ENCODE measurements around the gene RMC1. TPM values are rescaled to one million over a fixed set of nuclear protein-coding genes. Genes with fewer than 3 reads are reported as not detected.

Gene RMC1
- total RNA-seq, 1 experiment from 2014 or later: 38.4 TPM

GRCh38 chr18:23502516-23503037 is 734 bp upstream of the RMC1 start:
- no peaks in the 10 kb centered on the region for H3K9me2 ChIP-seq (ENCODE audit: insufficient read depth)
- TF ChIP-seq MAX (IDR thresholded peaks at IDR 0.05) (no peak), FOSL1 (IDR thresholded peaks at IDR 0.05; ENCODE audit: low read depth) (no peak), EGR1 (IDR thresholded peaks at IDR 0.05; ENCODE audit: low read depth) (no peak), EZH2phosphoT487 (IDR thresholded peaks at IDR 0.05; ENCODE audit: borderline replicate concordance) (no peak), SIN3A (IDR thresholded peaks at IDR 0.05; ENCODE audit: low read depth) (no peak), POLR2A (IDR thresholded peaks at IDR 0.05; ENCODE audit: borderline replicate concordance, extremely low read depth, insufficient read depth, insufficient read length) (no peak), SP1 (IDR thresholded peaks at IDR 0.05; ENCODE audit: low read depth) (no peak), CTCF (IDR thresholded peaks at IDR 0.05 in 2 of 3, conservative IDR thresholded peaks at IDR 0.05 in 1 of 3; ENCODE audit: borderline replicate concordance in 1 of 3, insufficient read depth in 1 of 3, low read depth in 2 of 3, low read length in 2 of 3) (no peak), SRF (IDR thresholded peaks at IDR 0.05; ENCODE audit: low read depth) (no peak), ZNF274 (IDR thresholded peaks at IDR 0.05; ENCODE audit: low read depth, low read length) (no peak), ZFX (IDR thresholded peaks at IDR 0.05) (no peak), REST (IDR thresholded peaks at IDR 0.05; ENCODE audit: low read depth) (no peak), ZBTB33 (IDR thresholded peaks at IDR 0.05; ENCODE audit: extremely low read depth, insufficient replicate concordance, low read length) (no peak), EZH2 (IDR thresholded peaks at IDR 0.05) (no peak)
- H3K27ac ChIP-seq (ENCODE audit: low read depth, low read length): peak overlapping the region; percentile 46; the same call in 1 of the 2 replicates
- peak overlapping the region; percentile 93 for H3K4me2 ChIP-seq (ENCODE audit: low read length)
- BruUV-seq (replicated peaks): TSS peak; percentile 90
- peak overlapping the region; percentile 81 for H3K9ac ChIP-seq (ENCODE audit: low read length)
- intact Hi-C loops (cut with micrococcal nuclease): loop anchor here (5.0 to 10.0 kb wide), 2 partner anchors 370 to 708 kb away; no protein-coding TSS in a partner anchor
- peaks cover 0 to 7% of the 10 kb centered on the region in 2 experiments; a peak in 1 of 4 replicates for H3K36me3 ChIP-seq (ENCODE audit: control insufficient read depth in 1 of 2, insufficient read depth in 2 of 2, low read length in 2 of 2)
- ChIA-PET RAD21 (ENCODE audit: low non-redundant PET in 1 of 2, low total read pairs in 2 of 2, uncharacterized antibody in 2 of 2, unreplicated experiment in 2 of 2) (no interaction called here), CTCF (interaction anchor here (1.2 to 3.8 kb wide), 2 partner anchors 200 to 519 kb away, joined by 3 to 14 read pairs; no protein-coding TSS in a partner anchor), POLR2A (no interaction called here)
- no peaks in the 10 kb centered on the region for H3K9me3 ChIP-seq (ENCODE audit: control insufficient read depth in 1 of 2, insufficient read depth in 1 of 2, low read depth in 1 of 2, low read length in 2 of 2)
- peak overlapping the region; percentile 52 to 92 for H3K4me3 ChIP-seq (replicated peaks in 1 of 2; ENCODE audit: low read depth in 1 of 2, low read length in 2 of 2)
- peaks cover 30% of the 10 kb centered on the region for H3K79me2 ChIP-seq (ENCODE audit: insufficient read depth, low read length)
- H3K27me3 ChIP-seq (ENCODE audit: insufficient read depth, low read length): no peaks in the 10 kb centered on the region
- peaks cover 10 to 33% of the 10 kb centered on the region in 2 experiments; a peak in 3 of 4 replicates for H3K4me1 ChIP-seq (ENCODE audit: control insufficient read depth in 1 of 2, insufficient read depth in 2 of 2, low read length in 2 of 2)
- H2AFZ ChIP-seq (ENCODE audit: low read depth, low read length, poor library complexity, severe bottlenecking): peak overlapping the region; percentile 73
- DNase-seq (ENCODE audit: low read depth, low spot score) (no peak), ATAC-seq (no peak)
- H4K20me1 ChIP-seq (ENCODE audit: insufficient read depth): no peaks in the 10 kb centered on the region

Data from HCT116 (cell line).